GM18861 (cell line): ENCODE results near the gene CAPN15.

Experiments used
- ATAC-seq: cut with Tn5 transposase; IDR thresholded peaks from one replicate; pipeline ENCODE4 v1.9.1; 2021; ENCODE audit not compliant: unreplicated experiment

Gene CAPN15

GRCh38 chr16:524274-525040 is 3.1 kb upstream of the CAPN15 start:
- ATAC-seq: no peak

- ATAC-seq: no peak
These were observed 2.4 kb upstream of the CAPN15 start for GRCh38 chr16:525123-525519.

DNA sequence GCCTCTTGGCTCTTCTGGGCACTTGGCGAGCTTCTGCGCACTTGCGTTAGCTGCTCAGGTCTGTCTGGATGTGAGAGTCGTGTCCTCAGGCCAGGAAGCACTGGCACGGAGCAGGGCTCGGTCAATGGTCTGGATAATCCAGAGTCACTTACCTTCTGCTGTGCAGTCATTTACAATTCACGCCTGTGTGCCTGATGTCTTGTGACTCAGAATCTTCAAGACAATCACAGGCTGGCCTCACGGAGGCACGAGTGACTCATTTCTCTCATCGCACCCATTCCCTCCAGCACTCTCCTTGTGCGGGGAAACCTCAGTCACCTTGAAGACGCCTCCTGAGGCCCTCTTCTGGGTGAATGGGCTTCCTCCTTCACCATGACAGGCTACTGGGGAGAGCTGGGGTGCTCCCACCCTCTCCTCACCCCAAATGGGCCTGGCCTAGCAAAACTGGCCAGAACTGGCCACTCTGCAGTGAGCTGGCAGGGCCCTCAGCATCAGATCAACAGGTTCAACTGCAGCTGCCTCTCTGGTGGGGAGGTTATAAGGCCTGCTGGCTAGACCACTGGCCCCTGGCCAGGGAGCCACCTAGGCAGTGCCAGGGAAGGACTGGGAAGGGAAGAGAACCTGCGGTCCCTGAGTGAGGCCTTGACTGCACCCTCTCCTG is 1.9 kb upstream of the CAPN15 start:
- ATAC-seq: no peak

DNA sequence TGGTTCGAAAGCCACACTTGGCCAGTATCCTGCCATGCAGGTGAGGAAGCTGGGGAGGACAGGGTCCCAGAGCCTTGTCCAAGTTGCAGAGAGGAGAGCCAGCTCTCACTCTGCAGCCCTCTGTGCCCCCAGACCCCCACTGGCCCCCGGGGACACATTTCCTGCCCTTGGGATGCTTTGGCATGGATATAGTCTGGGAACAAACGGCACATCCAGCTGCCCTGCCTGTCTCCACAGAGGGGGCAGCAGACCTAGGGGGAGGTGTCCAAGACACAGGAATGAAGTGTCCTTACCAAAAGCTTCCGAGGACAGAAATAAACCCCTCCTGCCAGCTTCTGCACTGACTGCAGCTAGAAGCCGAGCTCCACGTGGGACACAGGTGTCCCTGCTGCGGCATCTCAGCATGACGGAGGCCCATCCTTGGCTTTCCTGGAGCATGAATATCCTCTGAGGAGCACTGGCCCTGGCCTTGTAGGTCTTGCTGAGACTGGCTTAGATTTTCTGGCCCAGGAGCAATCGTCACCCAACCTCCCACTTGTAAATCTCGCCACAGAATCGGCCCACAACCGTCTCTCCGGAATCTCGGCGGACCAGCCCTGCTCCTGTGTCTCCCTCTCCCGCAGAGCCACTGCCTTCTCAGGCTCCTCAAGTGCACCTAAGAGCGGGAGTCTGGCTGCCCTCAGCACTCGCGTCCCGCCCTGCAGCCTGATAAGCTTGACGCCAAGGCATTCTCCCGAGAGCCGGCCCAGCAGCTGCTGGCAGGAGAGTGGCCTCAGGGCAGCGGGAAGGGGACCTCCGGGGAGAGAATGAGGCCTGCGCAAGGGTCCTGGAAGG is 1.1 kb upstream of the CAPN15 start:
- no peak for ATAC-seq

GRCh38 chr16:528111-529011 is 849 bp downstream of the CAPN15 start:
- peak; percentile 14 for ATAC-seq

DNA sequence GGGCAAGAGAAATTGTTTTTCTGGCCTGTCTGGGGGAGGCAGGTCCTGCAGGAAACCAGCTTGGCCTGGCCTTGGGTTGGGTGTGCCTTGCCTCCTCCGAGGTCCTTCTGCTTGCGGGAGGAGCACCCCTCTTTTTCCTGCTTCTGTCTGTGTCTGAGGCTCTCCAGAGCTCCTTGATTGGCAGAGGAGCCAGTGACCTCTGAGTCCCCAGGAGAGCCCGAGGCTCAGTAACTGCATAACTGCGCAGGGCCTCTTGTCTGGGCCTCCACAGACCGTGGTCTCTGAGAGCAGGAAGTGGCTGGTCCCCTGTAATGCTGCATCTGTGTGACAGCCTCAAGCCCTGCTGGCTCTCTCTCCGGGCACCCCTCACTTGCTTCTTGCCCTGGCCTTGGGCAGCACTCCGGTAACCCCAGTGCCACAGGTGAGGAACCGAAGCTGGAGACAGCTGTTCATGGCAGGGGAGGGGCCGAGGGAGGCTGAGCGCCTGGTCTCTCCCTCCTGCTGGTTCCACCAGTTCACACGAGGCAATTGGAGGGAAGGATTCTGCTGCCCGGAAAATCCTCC is 1.6 kb downstream of the CAPN15 start:
- ATAC-seq: no peak

DNA sequence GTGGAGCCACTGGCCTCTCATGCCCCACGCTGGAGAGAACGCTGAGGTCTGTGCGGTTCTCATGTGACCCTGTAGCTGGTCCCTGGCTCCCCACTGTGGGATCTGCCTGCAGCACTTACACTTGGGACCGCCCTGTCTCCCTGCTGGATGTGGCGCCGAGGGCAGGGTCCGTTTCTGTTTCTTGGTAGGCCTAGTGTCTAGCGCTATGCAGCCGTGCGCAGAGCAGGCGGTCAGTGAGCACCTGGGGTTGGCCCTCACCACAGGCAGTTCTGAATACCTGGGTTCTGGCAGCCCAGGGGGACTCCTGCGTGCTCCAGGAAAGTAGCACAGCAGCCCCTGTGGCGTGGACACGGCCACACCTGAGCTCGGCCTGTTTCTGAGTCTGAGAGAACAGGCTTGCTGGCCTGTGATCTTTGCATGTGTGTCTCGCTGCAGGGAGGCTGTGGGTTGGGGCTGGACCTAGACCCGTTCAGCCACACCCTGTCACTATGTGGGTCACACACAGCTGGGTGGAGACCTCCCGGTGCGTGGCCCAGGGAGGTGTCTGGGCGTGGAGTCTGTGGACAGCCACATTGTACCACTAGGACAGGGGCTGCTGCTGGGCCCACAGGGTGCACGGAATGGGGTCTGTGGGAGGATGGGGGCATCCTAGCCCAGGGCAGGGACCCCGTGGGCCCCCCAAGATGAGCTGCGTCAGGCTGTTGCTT is 2.8 kb downstream of the CAPN15 start:
- ATAC-seq: no peak

GRCh38 chr16:531494-532125 is 4.1 kb downstream of the CAPN15 start:
- no peak for ATAC-seq

DNA sequence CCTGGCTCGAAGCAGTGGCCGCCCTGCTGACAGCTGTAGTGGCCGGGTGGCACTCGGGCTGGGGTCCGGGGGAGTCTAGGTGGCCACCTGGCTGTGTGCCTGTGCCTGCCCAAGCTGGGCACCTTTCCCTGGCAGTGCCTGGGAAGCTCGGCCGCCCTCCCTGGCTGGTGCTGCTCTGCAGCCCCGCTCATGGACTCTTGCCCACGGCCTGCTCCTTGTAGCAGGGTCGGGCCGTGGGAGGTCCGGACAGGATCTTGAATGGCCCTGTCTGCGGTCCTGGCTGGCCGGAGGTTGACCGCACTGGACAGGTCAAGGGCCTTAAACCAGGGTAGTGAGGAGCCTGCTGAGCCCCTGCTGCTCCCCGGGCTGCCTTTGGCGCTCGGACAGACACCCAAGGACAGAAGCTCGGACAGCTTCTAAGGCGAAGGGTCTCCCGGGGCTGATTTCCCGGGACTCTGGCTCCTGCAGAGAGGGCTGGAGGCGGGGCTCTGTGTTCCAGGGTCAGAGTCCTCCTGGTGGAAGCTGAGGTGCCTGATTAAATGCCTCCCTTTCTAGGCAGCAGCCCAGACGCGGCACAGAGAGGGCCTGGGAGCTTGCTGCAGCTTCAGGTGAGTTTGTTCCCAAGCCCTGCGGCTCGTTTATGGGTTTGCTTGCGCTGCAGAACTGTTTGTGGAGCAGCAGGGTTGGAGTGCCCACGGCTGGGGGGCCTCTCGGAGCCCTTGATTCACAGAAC is 6.0 kb downstream of the CAPN15 start:
- ATAC-seq: no peak

GRCh38 chr16:534135-534534 is 6.6 kb downstream of the CAPN15 start:
- ATAC-seq: no peak

- ATAC-seq: no peak
These were observed 7.4 kb downstream of the CAPN15 start for GRCh38 chr16:534856-535445.

- no peak for ATAC-seq
These were observed 8.2 kb downstream of the CAPN15 start for GRCh38 chr16:535446-536405.

GRCh38 chr16:536746-537145 is 9.2 kb downstream of the CAPN15 start:
- no peak for ATAC-seq

- ATAC-seq: no peak
These were observed 10.2 kb downstream of the CAPN15 start for GRCh38 chr16:537415-538335.

DNA sequence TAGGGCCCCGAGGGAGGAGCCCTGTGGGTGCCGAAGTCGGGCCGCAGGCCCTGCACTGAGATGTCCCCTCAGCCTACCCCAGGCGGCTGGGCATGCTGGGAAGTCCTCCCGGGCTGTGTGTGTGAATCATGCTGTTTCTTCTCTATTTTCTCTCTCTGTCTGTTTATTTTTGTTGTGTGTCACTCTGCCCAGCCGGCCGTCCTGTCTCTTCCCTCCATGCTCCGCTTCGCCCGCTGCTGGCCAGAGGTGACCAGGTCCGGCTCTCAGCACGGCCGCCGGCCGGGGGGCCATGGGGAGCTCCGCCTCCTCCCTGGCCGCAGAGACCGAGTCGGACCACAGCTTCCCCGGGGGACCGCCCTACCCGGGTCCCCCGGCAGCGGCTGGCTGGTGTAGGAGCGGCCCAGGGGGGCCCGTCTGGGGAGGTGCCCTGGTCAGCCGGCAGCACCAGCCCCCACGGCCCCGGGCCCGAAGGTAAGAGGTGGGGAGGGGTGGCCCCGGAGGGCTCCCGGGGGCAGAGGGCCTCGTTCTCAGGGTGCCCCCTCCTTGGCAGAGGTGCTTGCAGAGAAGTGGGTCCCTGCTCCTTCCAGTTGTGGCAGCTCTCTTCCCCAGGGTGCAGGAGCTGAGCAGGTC is 12.5 kb downstream of the CAPN15 start:
- ATAC-seq: no peak
